ENCODE results near the gene ACIN1. TPM values are rescaled to one million over a fixed set of nuclear protein-coding genes. Genes with fewer than 3 reads are reported as not detected.

Gene ACIN1
- total and polyA plus RNA-seq, 9 of the 15 experiments (the other 6 are each of a cell fraction or from before 2014, with no cell fraction given) = 5.0 to 196 (median 129) TPM

DNA sequence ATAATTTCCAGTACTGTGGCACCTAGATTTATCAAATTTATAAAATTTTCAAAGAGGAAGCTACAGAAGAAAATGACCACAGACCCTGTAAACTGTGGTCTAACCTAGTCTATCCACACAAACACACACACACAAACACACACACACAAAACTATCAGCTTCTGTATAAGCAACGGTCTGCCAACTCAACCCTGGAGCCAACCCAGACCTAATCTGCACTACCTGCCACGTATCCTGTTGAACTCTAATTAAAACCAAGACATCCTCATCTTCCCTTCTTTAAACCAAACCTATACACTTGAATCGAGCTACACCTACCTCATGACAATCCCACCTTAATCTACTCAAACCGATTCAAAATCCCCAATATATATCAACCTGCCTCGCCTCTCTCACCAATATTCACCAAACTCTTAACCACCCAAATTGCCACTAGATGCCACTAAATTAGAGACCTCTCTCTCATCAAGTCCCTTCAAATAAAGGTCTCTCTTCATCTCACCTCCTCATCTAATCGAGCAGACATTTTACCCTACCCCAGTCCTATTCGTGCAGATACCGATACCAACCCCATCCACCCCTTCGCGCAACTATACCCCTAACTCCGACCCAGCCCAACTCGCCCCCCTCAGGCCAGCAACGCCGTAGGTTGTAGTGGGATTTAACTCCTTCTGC, 808 bp downstream of the ACIN1 start (continued):
- TF ChIP-seq, protein P1, sequence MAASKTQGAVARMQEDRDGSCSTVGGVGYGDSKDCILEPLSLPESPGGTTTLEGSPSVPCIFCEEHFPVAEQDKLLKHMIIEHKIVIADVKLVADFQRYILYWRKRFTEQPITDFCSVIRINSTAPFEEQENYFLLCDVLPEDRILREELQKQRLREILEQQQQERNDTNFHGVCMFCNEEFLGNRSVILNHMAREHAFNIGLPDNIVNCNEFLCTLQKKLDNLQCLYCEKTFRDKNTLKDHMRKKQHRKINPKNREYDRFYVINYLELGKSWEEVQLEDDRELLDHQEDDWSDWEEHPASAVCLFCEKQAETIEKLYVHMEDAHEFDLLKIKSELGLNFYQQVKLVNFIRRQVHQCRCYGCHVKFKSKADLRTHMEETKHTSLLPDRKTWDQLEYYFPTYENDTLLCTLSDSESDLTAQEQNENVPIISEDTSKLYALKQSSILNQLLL (CRISPR knock-in tag; IDR thresholded peaks at IDR 0.05; ENCODE audit: borderline replicate concordance) = no peak
- TF ChIP-seq, protein P2, sequence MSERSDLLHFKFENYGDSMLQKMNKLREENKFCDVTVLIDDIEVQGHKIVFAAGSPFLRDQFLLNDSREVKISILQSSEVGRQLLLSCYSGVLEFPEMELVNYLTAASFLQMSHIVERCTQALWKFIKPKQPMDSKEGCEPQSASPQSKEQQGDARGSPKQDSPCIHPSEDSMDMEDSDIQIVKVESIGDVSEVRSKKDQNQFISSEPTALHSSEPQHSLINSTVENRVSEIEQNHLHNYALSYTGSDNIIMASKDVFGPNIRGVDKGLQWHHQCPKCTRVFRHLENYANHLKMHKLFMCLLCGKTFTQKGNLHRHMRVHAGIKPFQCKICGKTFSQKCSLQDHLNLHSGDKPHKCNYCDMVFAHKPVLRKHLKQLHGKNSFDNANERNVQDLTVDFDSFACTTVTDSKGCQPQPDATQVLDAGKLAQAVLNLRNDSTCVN (CRISPR knock-in tag; IDR thresholded peaks at IDR 0.05) = peak; percentile 64; the same call in 1 of the 2 replicates

DNA sequence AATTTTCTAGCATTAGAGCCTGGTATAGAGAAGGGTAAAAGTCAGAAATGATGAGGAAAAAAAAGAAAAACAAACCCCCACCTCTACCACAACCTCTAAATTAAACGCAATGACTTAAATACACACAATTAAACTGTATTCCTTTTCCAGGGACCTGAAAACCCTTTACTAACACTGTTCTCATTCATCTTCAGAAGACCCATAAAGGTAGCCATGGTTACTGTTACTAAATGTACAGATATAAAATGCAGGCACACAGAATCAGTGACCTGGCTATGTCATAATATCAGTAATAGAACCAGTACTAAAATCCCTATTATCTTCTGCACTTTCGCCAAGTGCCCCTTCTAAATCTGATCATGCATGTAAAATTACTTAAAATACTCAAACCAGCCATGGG, 1.4 kb downstream of the ACIN1 start:
- no peaks in the 10 kb centered on the region for H3K27me3 ChIP-seq (ENCODE audit: control insufficient read depth in 2 of 2, insufficient read depth in 2 of 2, low read length in 2 of 2)
- in situ Hi-C loops (cut with MboI) = no loop called here
- peaks cover 82% of the 10 kb centered on the region for H3K79me2 ChIP-seq (ENCODE audit: control insufficient read depth, insufficient read depth, low read length)
- POLR2A ChIA-PET = interaction anchor here (2.1 to 3.0 kb wide), 5 partner anchors 13 to 31 kb away, joined by 10 to 34 read pairs (median 20); no protein-coding TSS in a partner anchor
- DNase-seq (ENCODE audit: extremely low read depth in 1 of 4, low spot score in 3 of 4) (no peak), ATAC-seq (no peak), FAIRE-seq (no peak)
- H2AFZ ChIP-seq (ENCODE audit: low read depth, low read length) = no peak overlapping the region
- peaks cover 68% of the 10 kb centered on the region for H3K36me3 ChIP-seq (ENCODE audit: control insufficient read depth, insufficient read depth, low read length)
- H3K4me3 ChIP-seq = peak overlapping the region; percentile 83
- no TSS peak for BruUV-seq (replicated peaks)
- intact Hi-C loops (cut with micrococcal nuclease) = no loop called here
- 54% methylated on average over 2 of the region's 2 CpGs for WGBS (ENCODE audit: insufficient coverage, low coverage, missing lambda C conversion rate)
- peak overlapping the region; percentile 90 for H3K4me2 ChIP-seq (ENCODE audit: insufficient read depth, low read length)
- peak overlapping the region in 1 of 2 experiments; percentile 98; a peak in 2 of 4 replicates for H3K9ac ChIP-seq (ENCODE audit: insufficient read depth in 1 of 2, low read depth in 2 of 2, low read length in 2 of 2)
- CTCF ChIA-PET (ENCODE audit: low intra/inter-chr PET ratio) = no interaction called here
- H3K9me3 ChIP-seq (replicated peaks; ENCODE audit: control insufficient read depth, insufficient read depth, low read depth, low read length) = no peaks in the 10 kb centered on the region
- peaks cover 16% of the 10 kb centered on the region for H4K20me1 ChIP-seq (replicated peaks; ENCODE audit: control insufficient read depth, insufficient read depth, low read length)
- H3K4me1 ChIP-seq (replicated peaks in 1 of 2; ENCODE audit: control insufficient read depth in 2 of 2, insufficient read depth in 2 of 2, low read length in 2 of 2) = peaks cover 8 to 29% of the 10 kb centered on the region in 2 experiments; a peak in 4 of 5 replicates
- TF ChIP-seq, protein P3, sequence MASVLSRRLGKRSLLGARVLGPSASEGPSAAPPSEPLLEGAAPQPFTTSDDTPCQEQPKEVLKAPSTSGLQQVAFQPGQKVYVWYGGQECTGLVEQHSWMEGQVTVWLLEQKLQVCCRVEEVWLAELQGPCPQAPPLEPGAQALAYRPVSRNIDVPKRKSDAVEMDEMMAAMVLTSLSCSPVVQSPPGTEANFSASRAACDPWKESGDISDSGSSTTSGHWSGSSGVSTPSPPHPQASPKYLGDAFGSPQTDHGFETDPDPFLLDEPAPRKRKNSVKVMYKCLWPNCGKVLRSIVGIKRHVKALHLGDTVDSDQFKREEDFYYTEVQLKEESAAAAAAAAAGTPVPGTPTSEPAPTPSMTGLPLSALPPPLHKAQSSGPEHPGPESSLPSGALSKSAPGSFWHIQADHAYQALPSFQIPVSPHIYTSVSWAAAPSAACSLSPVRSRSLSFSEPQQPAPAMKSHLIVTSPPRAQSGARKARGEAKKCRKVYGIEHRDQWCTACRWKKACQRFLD (CRISPR knock-in tag; IDR thresholded peaks at IDR 0.05) = no peak
- peak; percentile 54; the same call in 1 of the 2 replicates for TF ChIP-seq RFX1 (IDR thresholded peaks at IDR 0.05)
- H3K9me1 ChIP-seq (ENCODE audit: control insufficient read depth, insufficient read depth, low read length) = no peaks in the 10 kb centered on the region
- H3K27ac ChIP-seq (ENCODE audit: extremely low read depth, low read depth, low read length) = no peak overlapping the region

Measured in K562 (cell line).